ENCODE measurements around the gene APBA2.

APBA2 gene

DNA sequence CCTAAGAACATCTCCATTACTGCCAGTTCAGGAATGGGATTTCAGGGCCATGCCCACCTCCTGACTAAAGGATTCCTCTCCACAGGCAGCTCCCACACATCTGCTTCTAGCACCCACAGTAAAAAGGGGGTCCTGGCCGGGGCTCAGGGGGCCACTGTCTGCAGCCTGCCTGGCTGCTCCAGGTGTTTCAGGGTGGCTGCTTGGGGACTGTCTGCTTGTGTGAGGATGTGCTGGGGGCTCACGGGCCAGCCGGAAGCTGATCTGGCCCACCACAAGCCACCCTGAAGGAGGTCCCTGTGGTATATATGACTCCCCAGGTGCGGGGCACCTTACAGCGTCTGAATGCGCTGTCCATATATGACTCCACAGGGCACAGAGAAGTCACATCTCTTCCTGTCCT is 248.5 kb downstream of the APBA2 start:
- DNase-seq (ENCODE audit: low read depth) = no peak

DNA sequence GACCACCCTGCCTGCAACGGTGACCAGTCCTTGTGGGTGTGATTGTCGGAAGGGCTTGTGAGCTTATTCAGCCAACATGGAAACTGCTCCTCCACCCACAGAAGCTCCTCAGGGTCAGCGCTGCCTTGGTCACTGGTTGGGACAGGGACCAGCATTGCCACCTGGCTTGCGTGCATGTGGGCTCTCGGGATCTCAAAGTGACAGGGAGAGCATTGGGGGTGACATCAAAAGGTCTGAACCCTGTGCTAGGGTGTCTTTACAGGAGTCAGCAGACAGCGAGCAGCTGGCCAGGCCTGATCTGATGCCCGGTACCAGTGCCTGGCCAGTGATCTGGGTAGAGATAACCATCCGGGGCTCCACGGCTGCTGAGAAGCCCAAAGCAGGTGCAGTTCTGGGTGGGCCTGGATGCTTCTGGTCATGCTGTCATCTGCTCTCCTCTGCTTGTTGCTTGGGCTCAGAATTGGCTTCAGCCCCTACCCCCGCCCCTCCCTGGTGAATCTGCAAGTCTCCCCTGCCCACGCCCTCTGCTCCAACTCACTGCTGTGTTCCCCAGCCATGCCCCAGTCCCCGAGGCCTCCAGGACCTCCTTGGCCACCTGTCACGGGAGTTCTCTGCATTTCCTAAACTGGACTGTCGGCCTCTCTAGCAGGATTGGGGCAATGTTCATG is 249.0 kb downstream of the APBA2 start:
- no peak for DNase-seq (ENCODE audit: low read depth)

DNA sequence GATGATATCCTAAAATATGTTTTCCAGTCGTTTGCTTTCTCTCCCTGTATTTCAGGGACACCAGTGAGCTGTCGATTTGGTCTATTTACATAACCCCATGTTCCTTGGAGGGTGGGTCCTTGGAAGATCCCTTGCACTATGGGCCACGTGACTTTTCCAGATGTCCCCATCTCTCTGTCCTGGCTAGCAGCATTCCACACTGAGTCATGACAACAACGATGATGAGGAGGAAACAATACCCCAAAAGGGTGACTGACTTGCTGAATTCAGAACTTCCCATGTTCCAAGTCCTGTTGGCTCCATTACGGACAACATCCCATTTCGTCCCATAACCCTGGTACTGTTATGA is 249.5 kb downstream of the APBA2 start:
- DNase-seq (ENCODE audit: low read depth) = no peak

DNA sequence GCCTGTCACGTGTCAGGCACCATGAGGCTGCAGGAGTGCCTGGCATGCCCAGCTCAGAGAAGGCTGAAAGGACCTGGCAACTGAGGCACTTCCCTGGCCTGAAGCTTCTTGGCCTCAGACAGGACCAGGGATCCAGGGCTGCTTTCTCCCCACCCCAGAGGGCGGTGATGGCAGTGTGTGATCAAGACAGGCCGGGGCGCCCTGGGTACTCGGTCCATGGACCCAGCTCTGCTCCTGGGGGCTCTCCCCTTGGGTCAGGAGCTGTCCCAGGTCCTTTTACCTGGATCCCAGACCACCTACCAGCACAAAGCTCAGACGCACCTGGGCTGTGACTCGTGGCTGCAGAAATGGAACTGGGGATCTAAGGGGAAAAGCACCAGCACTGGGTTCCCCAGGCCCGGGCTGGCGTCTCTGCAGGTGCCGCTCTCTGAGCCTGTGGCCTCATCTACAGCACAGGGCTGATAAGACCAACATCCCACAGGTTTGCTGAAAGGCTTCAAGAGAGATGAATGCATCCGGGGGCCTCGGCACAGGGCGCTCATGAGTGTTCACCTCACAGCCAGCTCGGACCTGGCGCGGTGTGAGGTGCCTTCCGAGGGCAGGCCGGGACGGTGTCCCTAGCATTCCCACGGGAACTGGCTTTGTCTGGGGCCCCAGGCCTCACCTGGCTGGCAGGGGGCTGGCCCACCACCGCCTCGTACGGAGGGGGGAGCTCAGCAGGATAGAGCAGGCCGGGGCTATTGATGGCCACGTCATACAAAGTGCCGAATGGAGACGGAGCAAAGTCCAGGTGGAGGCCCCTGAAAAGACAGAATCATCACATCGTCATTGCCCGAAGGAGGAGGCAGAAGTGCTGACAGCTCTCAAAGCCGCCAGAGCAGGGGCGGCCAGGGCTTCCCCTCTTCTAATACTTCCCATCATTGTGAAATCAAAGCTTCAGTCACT is 250.2 kb downstream of the APBA2 start:
- DNase-seq (ENCODE audit: low read depth) = no peak

DNA sequence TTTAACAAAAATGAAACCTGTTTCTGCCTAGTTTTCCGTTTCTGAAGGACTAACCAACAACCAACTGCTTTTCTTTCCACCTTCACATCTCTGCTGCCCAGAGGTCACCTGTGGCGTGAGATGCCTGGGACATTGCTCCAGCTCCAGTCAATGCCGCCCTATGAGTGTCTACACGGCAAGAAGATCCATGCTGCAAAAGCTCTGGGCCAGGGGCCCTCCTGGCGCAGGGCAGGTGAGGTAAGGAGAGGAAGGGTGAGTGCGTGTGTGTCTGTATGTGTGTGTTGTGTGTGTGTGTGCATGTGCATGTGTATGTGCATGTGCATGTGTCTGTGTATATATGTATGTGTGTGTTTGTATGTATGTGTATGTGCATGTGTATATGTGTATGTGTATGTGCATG is 252.5 kb downstream of the APBA2 start:
- DNase-seq (ENCODE audit: low read depth) = no peak

DNA sequence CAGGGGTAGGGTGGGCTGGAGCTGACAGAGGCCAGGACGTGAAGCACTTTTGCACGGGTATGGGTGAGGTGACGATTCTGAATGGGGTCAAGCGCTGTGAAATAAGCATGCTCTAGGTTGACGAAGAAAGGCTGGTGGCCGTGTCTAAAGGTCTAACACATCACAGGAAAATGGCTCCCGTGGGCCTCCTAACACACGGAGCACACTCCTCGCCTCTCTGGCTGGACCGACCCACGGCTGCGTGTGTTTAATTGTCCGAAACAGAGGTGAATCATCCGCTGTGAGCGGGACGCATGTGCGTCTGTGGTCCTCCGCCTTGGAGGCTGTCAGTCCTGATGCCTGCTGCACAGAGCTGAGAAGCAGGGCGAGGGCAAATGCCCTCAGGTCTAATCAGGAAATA is 253.3 kb downstream of the APBA2 start:
- DNase-seq (ENCODE audit: low read depth) = no peak

DNA sequence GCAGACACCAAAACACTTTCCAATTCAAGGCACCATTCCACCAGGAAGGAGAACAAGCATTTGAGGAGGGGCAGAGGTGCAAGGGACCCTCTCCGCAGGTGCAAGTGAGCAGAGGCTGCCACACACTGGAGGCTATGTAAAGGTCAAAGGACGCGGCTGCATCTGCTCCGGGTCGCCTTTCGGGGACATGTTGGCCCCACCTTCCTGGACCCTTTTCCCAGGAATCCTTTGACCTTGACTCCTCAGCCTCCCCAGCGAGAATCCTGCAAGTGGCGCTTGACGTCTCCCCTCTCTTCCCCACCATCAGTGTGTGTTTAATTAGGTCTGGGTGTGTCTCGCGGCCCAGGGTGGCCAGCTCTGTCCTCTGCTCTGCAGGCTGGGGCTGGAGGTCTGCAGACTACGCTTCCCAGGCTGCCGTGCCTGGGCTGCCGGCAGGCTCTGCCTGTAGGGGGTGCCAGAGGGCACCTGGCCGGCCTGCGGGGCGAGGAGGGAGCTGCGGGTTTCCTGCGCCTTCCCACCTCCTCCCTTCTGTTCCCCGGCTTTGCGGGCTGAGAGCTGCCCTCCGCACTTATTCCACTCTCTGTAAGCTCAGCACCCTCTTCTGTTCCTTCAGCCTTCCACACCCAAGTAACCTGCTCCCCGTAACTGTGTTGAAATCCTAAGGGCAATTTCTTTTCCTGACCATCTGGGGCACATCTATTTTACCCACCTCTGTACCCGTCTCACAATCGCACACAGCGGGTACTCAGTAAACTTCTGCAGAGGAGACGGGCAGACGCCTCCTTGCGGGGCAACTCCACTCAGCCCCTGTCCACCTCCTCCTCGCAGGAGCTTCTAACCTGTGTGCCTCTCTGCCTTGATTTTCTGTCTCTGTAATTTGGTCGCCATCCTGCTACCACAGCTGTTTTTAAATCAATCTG is 254.0 kb downstream of the APBA2 start:
- peak; percentile 32 for DNase-seq (ENCODE audit: low read depth)

DNA sequence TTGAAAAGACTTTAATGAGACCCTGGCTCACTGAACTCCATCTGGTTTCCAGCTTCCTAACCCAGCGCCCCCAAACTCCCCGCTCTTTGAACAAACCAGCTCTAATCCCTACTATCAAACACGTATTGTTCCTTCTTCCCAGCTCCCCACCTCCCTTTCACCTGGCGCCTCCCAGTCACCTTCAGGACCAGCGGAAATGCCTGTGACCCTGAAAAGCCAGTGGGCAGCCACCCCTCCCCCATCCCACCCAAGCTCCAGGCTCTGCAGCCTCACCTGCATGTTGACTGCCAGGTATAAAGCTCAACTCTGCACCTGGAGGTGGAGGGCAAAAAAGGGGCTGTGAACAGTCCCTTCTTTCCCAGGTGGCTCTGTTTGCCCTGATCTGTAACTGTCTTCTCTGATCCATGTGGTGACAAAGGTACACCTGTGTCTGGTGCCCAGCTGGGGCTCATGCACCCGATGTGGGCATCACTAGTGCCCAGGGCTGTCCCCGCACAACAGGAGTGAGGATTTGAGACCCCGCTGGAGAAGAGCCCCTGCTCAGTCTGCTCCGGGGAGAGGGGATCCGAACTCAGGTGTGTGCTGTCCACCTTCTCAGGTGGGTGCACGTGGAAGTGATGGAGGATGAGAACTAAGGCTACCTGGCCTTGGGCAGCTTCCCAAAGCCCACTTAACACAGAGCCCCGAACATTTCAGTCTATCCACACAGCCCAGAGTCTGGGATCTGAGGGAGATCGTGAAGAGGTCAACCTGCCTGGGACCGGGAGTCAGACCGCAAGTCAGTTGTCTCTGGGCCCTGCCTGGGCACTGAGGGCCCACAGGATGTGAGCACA is 254.9 kb downstream of the APBA2 start:
- no peak for DNase-seq (ENCODE audit: low read depth)

DNA sequence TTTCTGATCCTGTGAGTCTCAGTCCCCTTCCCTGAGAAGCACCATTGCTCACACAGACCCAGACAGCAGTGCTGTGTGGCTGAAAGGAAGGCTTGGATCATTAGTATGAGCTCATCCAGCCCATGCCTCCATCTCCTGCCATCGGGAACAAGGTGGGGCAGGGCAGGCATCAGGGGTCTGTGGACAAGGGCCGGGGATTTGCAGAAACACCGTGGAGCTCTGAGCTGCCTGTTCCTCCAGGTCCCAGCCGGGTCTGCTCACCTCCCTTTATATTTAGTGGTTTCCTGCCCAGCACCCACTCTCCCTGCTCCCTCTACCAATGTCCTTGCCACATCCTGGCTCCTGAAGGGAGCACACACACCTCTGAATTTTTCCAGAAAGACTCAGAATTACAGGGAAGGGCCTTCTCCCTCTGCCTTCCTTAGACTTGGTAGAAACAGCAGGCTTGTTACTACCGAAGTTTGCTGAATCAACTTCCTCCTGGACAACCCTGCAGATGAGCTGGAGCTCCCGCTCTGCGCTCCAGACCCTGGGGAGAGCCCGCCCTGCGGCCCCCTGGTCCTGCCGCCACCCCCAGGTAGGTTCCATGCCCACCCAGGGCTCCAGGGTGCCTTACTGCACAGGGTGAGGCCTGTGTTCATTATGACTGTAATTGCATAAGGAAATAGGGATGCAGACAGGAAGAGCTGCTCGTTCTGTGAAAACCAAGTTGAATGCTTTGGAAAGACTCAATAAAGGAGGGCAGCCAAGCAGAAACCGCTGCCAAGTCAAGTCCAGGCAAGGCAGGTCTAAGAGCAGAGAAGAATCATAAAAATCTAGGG is 255.7 kb downstream of the APBA2 start:
- DNase-seq (ENCODE audit: low read depth) = no peak

DNA sequence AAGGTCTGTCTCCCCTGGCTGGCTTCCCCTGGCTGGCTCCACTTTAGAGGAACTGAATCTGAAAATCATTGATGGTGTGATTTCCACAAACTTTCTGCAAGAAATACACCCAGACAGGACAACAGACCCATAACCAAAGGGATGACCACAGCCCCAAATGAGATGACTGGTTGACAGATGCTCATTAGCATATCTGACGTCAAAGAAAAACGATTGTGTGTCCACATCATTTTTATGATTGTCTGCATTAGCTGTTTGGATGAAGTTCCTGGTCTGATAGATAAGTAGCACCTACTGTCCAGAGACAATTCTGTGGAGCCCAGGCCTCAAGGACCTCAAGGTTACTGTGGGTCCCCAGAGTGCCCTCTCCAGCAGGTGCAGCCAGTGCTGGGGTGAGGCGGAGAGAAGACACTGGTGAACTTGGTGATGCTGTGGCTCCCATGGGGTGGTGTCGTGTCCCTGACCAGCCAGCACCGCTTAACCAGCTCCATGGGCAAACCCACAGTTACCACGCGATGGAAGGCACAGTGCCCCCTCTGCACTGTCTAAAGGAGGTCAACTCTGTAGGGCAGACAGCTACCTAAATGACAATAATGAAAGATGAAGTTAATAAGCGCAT is 256.5 kb downstream of the APBA2 start:
- no peak for DNase-seq (ENCODE audit: low read depth)

DNA sequence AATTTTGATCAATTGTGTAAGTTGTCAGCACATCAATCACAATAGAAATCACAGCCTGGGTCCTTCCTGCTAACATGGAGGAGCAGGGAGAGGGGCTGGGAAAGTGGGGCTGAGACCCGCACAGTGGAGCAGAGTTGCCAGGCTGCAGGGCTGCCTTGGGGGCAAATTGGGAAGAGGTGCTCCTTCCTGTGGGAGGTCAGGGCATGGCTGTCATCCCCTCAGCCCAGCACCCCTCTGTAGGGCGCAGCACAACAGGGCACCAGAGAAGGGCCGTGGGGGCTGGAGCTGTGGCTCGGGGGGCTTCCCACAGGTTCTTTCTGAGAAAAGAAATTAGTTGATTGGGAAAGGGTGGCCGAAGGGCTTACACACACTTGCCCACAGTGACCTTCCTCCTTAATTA is 257.5 kb downstream of the APBA2 start:
- no peak for DNase-seq (ENCODE audit: low read depth)

DNA sequence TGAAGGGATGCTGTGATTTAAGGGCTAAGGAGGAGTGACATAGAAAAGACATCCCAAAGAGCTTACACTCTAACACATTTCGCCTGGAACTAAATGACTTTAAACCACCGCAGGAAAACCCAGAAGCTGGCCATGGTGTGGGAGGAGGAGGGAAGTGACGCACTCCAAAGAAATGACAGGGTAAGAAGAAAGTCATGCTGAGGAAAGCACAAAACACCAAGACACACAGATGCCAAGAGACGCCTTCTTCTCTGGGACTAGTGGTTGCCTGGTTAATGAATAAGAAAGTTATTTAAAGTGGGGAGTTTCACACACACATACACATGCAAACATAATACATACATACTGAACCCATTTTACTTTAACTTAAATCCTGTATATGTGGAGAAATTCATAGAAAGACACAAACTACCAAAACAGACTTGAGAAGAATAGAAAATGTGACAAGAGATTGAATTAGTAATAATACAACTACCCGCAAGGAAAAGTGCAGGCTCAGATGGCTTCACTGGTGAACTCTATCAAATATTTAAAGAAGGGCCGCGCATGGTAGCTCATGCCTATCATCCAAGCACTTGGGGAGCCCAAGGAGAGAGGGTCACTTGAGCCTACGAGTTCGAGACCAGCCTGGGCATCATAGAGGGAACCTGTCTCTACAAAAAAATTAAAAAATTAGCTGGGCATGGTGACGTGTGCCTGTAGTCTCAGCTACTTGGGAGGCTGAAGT is 258.3 kb downstream of the APBA2 start:
- no peak for DNase-seq (ENCODE audit: low read depth)

DNA sequence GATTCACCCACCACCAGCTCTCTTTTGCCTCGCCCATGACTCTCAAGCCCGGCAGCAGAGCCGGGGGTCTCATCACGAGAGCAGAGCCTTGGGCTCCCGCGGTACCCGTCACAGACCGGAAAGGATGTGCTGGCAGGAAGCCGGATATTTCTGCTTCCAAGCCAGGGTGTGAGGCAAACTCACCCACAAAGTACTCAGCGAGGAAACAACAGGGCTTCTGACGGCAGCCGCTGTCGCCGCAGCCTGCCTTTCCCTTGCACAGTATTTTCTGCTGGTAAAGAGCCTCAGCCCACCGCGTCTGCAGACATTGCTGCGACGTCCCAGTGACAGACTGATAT is 263.9 kb downstream of the APBA2 start:
- DNase-seq (ENCODE audit: low read depth) = no peak

DNA sequence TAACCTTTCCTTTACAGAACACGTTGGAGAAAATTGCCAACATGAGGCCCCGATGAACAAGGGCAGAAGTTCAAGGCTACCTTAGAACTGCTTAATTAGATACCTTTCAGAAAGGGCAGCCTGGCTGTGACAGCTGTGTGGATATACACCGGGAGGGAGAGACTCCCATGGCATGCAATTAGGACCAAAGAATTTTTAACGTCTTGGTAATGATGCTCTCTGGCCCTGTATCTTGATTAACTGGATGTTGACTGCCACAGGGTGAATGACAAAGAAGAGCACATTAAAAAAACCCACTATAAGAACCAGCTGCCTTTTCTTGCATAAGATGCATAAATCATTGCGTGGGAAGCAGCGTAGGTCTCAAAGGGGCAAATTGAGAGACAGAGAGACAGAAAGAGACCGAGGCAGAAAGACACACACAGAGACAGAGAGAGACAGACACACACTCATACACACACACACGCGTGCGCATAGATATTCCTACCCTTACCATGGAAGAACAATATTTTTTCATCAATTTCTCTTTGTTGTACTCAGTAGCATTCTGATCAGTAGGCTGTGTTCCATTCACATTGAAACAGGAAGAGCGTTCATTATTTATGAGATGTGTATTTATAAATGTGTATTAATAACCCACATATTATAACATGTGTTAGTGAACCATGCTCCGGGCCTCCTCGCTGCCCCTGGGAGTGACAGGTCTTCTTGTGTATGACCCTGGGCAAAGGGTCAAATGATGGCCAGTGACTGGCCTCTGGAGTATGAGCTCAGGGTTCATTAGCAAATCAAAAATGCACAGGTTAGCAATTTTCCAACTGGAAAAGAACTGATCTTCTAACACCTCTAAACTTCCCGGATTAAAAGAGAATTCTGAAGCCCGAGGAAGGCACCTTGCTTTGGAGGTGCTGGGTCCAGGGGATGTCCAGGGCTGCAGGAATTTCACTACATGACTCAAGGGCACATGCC is 265.0 kb downstream of the APBA2 start:
- no peak for DNase-seq (ENCODE audit: low read depth)

DNA sequence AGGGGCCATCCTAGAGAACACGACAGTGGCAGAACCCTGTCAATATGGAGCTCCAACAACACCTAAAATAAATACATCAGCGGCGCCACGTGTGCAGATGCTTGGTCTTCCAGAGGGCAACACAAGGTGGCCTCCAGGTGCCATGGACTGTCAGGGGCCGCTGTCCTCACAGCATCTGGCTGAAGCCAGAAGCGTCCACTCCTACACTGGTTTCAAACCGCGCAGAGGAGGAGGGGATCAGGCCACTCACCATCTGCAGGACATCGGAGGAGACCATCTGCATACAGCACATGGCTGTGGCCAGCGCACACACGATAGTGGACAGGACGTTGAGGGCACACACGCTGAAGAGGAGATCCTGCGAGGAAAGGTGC is 265.7 kb downstream of the APBA2 start:
- no peak for DNase-seq (ENCODE audit: low read depth)

DNA sequence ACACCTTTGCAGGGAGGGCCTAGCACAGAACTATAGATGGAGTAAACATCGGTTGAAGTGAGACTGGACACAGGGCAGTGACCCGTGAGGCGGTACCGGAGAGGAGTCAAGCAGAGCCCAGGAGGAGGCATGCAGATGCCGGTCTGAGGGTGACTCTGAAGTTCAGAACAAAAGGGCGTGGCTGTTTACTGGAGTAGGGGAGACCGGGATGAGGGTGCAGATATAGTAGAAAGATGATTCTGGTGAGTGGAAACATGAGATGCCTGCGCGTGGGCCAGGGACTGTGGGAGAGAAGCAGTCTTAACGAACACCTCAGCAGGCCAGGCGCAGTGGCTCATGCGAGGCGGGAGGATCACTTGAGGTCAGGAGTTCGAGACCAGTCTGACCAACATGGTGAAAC is 270.7 kb downstream of the APBA2 start:
- no peak for DNase-seq (ENCODE audit: low read depth)

DNA sequence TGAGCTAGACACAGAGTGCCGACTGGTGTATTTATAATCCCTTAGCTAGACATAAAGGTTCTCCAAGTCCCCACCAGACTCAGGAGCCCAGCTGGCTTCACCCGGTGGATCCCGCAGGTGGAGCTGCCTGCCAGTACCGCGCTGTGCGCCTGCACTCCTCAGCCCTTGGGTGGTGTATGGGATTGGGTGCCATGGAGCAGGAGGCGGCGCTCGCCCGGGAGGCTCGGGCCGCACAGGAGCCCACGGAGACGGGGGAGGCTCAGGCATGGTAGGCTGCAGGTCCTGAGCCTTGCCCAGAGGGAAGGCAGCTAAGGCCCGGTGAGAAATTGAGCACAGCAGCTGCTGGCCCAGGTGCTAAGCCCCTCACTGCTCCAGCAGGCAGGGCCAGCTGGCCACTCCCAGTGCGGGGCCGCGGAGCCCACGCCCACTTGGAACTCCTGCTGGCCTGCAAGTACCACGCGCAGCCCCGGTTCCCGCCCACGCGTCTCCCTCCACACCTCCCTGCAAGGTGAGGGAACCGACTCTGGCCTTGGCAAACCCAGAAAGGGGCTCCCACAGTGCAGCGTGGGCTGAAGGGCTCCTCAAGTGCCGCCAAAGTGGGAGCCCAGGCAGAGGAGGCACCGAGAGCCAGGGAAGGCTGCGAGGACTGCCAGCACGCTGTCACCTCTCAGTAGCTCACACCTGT is 274.1 kb downstream of the APBA2 start:
- no peak for DNase-seq (ENCODE audit: low read depth)

DNA sequence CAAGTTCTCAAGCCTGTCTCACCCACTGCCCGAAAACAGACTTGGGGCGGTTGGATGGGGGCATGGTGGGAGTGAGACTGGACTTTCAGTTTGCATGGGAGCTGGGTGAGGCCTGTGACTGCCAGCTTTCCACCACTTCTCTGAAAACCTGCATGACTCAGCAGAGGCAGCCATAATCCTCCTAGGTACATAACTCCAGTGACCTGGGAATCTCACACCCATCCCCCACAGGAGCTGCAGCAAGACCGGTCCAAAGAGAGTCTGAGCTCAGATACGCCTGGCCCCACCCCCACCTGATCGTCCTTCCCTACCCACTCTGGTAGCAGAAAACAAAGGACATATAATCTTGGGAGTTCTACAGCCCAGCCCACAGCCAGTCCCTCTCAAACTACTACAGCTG is 276.6 kb downstream of the APBA2 start:
- no peak for DNase-seq (ENCODE audit: low read depth)
